ENCODE results near the gene ZNF175.

DNA sequence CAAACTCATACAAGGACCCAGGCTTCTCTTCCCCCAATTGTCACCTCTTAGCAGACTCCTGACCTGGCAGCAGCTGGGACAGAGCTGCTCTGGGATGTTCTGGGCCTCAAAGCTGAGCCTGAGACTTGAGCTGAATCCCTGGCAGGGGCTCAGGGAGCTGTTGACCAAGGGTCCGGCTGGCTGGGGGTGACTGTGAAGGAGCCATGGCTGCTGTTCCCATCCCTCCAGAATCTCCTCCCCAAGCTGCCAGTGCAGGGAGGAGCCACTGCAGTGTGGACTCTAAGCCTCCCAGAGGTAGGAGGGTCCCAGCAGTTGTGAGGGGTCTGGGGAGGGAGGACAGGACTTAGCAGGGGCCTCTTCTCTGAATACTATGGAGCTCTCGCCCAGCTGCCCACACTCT, 41.8 kb upstream of the ZNF175 start:
- TF ChIP-seq CTCF (IDR thresholded peaks at IDR 0.05) (no peak), POLR2A (IDR thresholded peaks at IDR 0.05) (no peak)
